ENCODE results near the gene MIX23. TPM values are rescaled to one million over a fixed set of nuclear protein-coding genes. Genes with fewer than 3 reads are reported as not detected.

The MIX23 gene
- total and polyA plus RNA-seq, 10 donors, result 18.4 to 32.9 (median 22.2) TPM

DNA sequence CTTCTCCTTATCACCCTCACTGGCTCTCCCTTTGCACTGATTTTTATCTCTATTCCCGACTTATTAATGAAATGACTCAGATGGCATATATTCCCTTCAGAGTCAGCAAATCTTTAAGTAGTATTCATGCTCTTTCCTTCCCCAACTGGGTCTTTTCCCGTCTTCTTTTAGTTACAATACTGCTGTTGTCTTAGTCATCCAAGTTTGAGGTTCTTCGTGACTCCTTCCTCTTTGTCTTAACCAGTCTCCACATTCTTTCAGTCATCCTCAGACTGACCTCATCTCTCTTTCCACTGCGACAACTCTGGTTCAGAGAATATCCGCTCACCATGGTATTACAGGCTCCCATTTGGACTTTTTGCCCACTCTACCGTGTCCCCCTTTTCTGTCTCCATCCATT, 20.5 kb upstream of the MIX23 start:
- WGBS, 5 donors, result 86 to 96% (median 88%) methylated on average over 6 of the region's 6 CpGs
- peaks cover 0 to 4% (median 0%) of the 10 kb centered on the region in 6 donors for H3K4me1 ChIP-seq
- H3K27ac ChIP-seq, result no peak overlapping the region
- H3K27me3 ChIP-seq (replicated peaks in 1 of 7), result no peaks in the 10 kb centered on the region
- no peaks in the 10 kb centered on the region for H3K9me3 ChIP-seq
- intact Hi-C loops (cut with DNase I; ENCODE audit: low total_unique reads), result loop anchor here (10.0 kb wide), 1 partner anchor 271 kb away; no protein-coding TSS in a partner anchor
- H3K36me3 ChIP-seq, result peaks cover 0 to 61% (median 32%) of the 10 kb centered on the region in 6 donors
- TF ChIP-seq, protein P1, sequence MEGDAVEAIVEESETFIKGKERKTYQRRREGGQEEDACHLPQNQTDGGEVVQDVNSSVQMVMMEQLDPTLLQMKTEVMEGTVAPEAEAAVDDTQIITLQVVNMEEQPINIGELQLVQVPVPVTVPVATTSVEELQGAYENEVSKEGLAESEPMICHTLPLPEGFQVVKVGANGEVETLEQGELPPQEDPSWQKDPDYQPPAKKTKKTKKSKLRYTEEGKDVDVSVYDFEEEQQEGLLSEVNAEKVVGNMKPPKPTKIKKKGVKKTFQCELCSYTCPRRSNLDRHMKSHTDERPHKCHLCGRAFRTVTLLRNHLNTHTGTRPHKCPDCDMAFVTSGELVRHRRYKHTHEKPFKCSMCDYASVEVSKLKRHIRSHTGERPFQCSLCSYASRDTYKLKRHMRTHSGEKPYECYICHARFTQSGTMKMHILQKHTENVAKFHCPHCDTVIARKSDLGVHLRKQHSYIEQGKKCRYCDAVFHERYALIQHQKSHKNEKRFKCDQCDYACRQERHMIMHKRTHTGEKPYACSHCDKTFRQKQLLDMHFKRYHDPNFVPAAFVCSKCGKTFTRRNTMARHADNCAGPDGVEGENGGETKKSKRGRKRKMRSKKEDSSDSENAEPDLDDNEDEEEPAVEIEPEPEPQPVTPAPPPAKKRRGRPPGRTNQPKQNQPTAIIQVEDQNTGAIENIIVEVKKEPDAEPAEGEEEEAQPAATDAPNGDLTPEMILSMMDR (IDR thresholded peaks at IDR 0.05 in 8 of 11, conservative IDR thresholded peaks at IDR 0.05 in 3 of 11), result no peak
- TF ChIP-seq POLR2AphosphoS5 (IDR thresholded peaks at IDR 0.05), result no peak
- H3K4me3 ChIP-seq, result no peak overlapping the region
- no peak for DNase-seq

DNA sequence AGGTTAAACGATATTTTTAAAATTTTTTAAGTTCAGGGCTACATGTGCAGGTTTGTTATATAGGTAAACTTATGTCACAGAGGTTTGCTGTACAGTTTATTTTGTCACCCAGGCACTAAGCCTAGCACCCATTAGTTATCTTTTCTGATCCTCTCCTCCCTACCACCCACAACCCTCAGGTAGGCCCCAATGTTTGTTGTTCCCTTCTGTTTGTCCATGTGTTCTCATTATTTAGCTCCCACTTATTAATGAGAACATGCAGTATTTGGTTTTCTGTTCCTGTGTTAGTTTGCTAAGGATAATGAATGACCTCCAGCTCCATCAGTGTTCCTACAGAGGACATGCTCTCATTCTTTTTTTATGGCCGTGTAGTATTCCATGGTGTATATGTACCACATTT, 15.9 kb upstream of the MIX23 start:
- TF ChIP-seq, protein P1 (IDR thresholded peaks at IDR 0.05 in 8 of 11, conservative IDR thresholded peaks at IDR 0.05 in 3 of 11), result no peak
- TF ChIP-seq POLR2AphosphoS5 (IDR thresholded peaks at IDR 0.05), result no peak
- no peak for TF ChIP-seq POLR2A (IDR thresholded peaks at IDR 0.05)
- no peak overlapping the region for H3K27ac ChIP-seq
- no peak for DNase-seq
- no peak overlapping the region for H3K4me3 ChIP-seq
- intact Hi-C loops (cut with DNase I; ENCODE audit: low total_unique reads), result no loop called here
- H3K9me3 ChIP-seq, result no peaks in the 10 kb centered on the region
- H3K36me3 ChIP-seq, result peaks cover 0 to 19% (median 8%) of the 10 kb centered on the region in 6 donors
- no peaks in the 10 kb centered on the region for H3K4me1 ChIP-seq
- no peaks in the 10 kb centered on the region for H3K27me3 ChIP-seq (replicated peaks in 1 of 7)
- WGBS, 5 donors, result 90 to 99% (median 97%) methylated on average over 2 of the region's 2 CpGs

DNA sequence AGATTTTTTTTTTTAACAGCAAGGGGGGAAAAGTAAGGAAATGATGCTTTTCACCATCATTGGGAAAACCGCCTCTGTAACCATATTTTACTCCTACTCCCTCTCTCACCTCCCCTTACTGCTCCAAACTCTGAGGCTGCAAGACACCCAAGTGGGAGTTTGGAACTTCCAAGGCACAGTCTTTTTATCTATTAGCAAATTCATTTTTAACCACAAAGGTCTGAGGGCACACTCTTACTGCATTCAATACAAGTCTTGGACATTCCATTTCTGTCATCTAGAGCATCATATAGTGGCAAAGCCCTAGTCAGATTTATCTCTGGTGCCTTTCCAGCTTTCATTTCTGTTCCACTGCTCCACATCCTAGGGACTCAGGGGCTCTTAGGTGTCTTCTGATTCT, 14.2 kb upstream of the MIX23 start:
- WGBS, 5 donors, result 86 to 100% (median 93%) methylated on average over 1 of the region's 1 CpG
- Histone ChIP-seq H3K36me3 (peaks cover 0 to 9% (median 0%) of the 10 kb centered on the region in 6 donors), H3K4me1 (peaks cover 0 to 9% (median 0%) of the 10 kb centered on the region in 6 donors), H3K4me3 (no peak overlapping the region), H3K27me3 (replicated peaks in 1 of 7) (no peaks in the 10 kb centered on the region), H3K27ac (no peak overlapping the region), H3K9me3 (no peaks in the 10 kb centered on the region)
- intact Hi-C loops (cut with DNase I; ENCODE audit: low total_unique reads), result no loop called here
- TF ChIP-seq POLR2AphosphoS5 (IDR thresholded peaks at IDR 0.05), result no peak
- TF ChIP-seq, protein P1 (IDR thresholded peaks at IDR 0.05 in 8 of 11, conservative IDR thresholded peaks at IDR 0.05 in 3 of 11), result no peak
- no peak for TF ChIP-seq POLR2A (IDR thresholded peaks at IDR 0.05)
- no peak for DNase-seq

DNA sequence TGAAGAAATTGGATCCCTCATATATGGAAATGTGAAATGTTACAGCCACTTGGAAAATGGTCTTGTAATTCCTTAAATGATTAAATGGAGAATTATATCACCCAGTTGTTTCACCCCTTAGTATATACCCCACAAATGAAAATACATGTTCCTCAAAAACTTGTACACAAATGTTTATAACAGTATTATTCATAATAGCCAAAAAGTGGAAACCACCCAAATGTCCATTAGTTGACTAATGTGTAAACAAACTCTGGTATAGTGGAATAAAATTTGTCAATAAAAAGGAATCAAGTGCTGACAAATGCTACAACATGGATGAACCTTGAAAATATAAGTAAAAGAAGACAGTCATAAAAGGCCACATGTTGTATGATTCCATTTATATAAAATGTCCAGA, 13.5 kb upstream of the MIX23 start:
- TF ChIP-seq POLR2AphosphoS5 (IDR thresholded peaks at IDR 0.05), result no peak
- TF ChIP-seq POLR2A (IDR thresholded peaks at IDR 0.05), result no peak
- TF ChIP-seq, protein P1 (IDR thresholded peaks at IDR 0.05 in 8 of 11, conservative IDR thresholded peaks at IDR 0.05 in 3 of 11), result no peak
- no peak for DNase-seq
- Histone ChIP-seq H3K4me1 (peaks cover 0 to 9% (median 0%) of the 10 kb centered on the region in 6 donors), H3K4me3 (no peak overlapping the region), H3K36me3 (peaks cover 0 to 9% (median 0%) of the 10 kb centered on the region in 6 donors), H3K27ac (no peak overlapping the region), H3K27me3 (replicated peaks in 1 of 7) (no peaks in the 10 kb centered on the region), H3K9me3 (no peaks in the 10 kb centered on the region)
- intact Hi-C loops (cut with DNase I; ENCODE audit: low total_unique reads), result no loop called here

Measured in spleen (tissue), 11 donors.